AG04450 (cell line): Measurements from ENCODE around the gene REV1. TPM values are rescaled to one million over a fixed set of nuclear protein-coding genes. Genes with fewer than 3 reads are reported as not detected.

Experiments used
- CTCF ChIA-PET: fragments of 300-600, 350-600 bp; formaldehyde crosslinking; extraction: SDS; loops from one replicate; lab custom pipeline; 2022; ENCODE audit warnings: antibody characterized with exemption, inconsistent platforms; lab: Charles Lee
- POLR2A ChIA-PET: fragments of 350-600 bp; formaldehyde crosslinking; extraction: SDS; loops from one replicate; lab custom pipeline; 2021; ENCODE audit warnings: antibody characterized with exemption, inconsistent platforms; lab: Yijun Ruan, JAX
- DNase-seq: peaks from one replicate; pipeline ENCODE4 v3.0.0-alpha.2; 2011; ENCODE audit warnings: low read depth, low spot score
- H3K27ac ChIP-seq: one replicate; pipeline ENCODE4 v1.5.1; 2012; ENCODE audit warnings: low read depth, low read length, control low read depth
- H3K27me3 ChIP-seq: one replicate; pipeline ENCODE4 v1.6.0; 2012; ENCODE audit warnings: low read length; ENCODE audit not compliant: control insufficient read depth, insufficient read depth
- H3K4me3 ChIP-seq: 2 replicates; pipeline ENCODE4 v1.5.1; 2011; ENCODE audit warnings: mild to moderate bottlenecking, low read depth, low read length, control low read depth
- H3K9me3 ChIP-seq: 2 replicates; pipeline ENCODE4 v1.5.1; 2012; ENCODE audit warnings: low read length; ENCODE audit not compliant: control insufficient read depth, insufficient read depth
- CTCF ChIP-seq: IDR thresholded peaks from 2 replicates; pipeline ENCODE4 v1.5.1; 2011; ENCODE audit warnings: low read depth, low read length, control low read depth, inconsistent platforms
- polyA plus RNA-seq: library from polyadenylated mRNA; depleted of rRNA; stranded (reverse); fragments of >200 nt; gene quantifications from 2 replicates; pipeline ENCODE4 v1.2.3, GENCODE V29; 2011

Gene REV1
- polyA plus RNA-seq, 1 experiment = 26.4 TPM

- Histone ChIP-seq H3K27ac (no peak overlapping the region), H3K4me3 (no peak overlapping the region), H3K9me3 (no peaks in the 10 kb centered on the region), H3K27me3 (no peaks in the 10 kb centered on the region)
- TF ChIP-seq CTCF = no peak
- ChIA-PET POLR2A (no interaction called here), CTCF (no interaction called here)
- no peak for DNase-seq
Observed at GRCh38 chr2:99469394-99469793, 20.4 kb downstream of the REV1 start.

- H3K9me3 ChIP-seq = no peaks in the 10 kb centered on the region
- ChIA-PET POLR2A (interaction anchor here (0.6 kb wide), 1 partner anchor 116 kb away, joined by 4 read pairs; no protein-coding TSS in a partner anchor), CTCF (no interaction called here)
- H3K27me3 ChIP-seq = no peaks in the 10 kb centered on the region
- H3K27ac ChIP-seq = no peak overlapping the region
- no peak for DNase-seq
- TF ChIP-seq CTCF = no peak
- H3K4me3 ChIP-seq = no peak overlapping the region
Observed at GRCh38 chr2:99468155-99468554, 21.7 kb downstream of the REV1 start.

- DNase-seq = no peak
- no peaks in the 10 kb centered on the region for H3K9me3 ChIP-seq
- no peak overlapping the region for H3K4me3 ChIP-seq
- no peaks in the 10 kb centered on the region for H3K27me3 ChIP-seq
- no peak overlapping the region for H3K27ac ChIP-seq
- ChIA-PET POLR2A (no interaction called here), CTCF (interaction anchor here (0.8 kb wide), 1 partner anchor 795 kb away, joined by 4 read pairs; no protein-coding TSS in a partner anchor)
- no peak for TF ChIP-seq CTCF
Observed at GRCh38 chr2:99467390-99467789, 22.4 kb downstream of the REV1 start.

- no peak for TF ChIP-seq CTCF
- ChIA-PET POLR2A (no interaction called here), CTCF (interaction anchor here (0.6 kb wide), 1 partner anchor 10 kb away, joined by 3 read pairs; no protein-coding TSS in a partner anchor)
- Histone ChIP-seq H3K27me3 (no peaks in the 10 kb centered on the region), H3K4me3 (no peak overlapping the region), H3K27ac (no peak overlapping the region), H3K9me3 (no peaks in the 10 kb centered on the region)
- no peak for DNase-seq
Observed at GRCh38 chr2:99461828-99462483, 27.9 kb downstream of the REV1 start.

- no peak overlapping the region for H3K4me3 ChIP-seq
- H3K27me3 ChIP-seq = no peaks in the 10 kb centered on the region
- no peak overlapping the region for H3K27ac ChIP-seq
- no peak for TF ChIP-seq CTCF
- DNase-seq = no peak
- CTCF ChIA-PET = no interaction called here
- POLR2A ChIA-PET = no interaction called here
- no peaks in the 10 kb centered on the region for H3K9me3 ChIP-seq
Observed at GRCh38 chr2:99458529-99458928, 31.3 kb downstream of the REV1 start.
